T follicular helper cell (primary cell): ENCODE measurements around the gene VTN.

ENCODE experiments used
- DNase-seq: peaks from one replicate; pipeline ENCODE4 v3.0.0-alpha.2; 2020; ENCODE audit warnings: low read depth

The VTN gene

GRCh38 chr17:28320215-28321061, 49.7 kb downstream of the VTN start:
- no peak for DNase-seq

GRCh38 chr17:28319598-28319935, 50.5 kb downstream of the VTN start:
- DNase-seq, result no peak

- DNase-seq, result peak; percentile 89
Measured at GRCh38 chr17:28318759-28319597, 51.1 kb downstream of the VTN start, which contains the start of gene TMEM97. Gene TMEM97 (plus strand): TSS chr17:28319200. CDS start chr17:28319240, 40 bp downstream.

DNA sequence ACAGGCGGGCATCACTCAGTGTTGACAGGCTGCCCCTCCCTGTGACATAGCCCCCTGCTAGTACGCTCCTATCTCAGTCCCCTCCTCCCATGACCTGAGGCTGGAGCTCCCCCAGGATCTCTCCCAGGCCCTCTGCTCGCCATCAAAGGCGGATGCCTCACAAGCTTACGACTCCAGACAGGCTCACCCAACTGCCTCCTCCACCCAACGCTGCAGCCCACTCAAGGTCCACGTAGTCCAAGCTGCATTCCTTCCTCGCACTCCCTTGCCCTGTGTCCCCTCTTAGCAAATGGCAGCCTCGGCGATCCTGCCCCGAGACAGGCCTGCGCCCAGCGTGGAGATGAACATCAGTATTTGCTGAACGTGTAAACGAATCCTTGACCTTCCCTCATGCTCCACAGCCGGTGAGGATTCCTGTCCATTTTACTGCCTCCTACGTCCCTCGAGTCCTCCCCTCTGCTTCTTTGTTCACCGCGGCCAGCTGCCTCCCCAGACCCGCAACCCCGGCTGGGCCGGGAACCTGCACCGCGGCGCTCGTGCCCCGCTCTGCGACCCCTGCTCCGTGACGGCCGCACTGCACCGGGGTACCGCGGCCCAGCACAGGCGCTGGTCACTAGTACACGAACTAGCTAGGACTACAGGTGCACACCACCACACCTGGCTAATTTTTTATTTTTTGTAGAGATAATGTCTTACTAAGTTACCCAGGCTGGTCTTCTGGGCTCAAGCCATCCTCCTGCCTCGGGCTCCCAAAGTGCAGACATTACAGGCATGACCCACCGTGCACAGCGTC, 51.9 kb downstream of the VTN start:
- no peak for DNase-seq
